GM12878 (cell line): ENCODE data around the gene ANTKMT. TPM values are rescaled to one million over a fixed set of nuclear protein-coding genes. Genes with fewer than 3 reads are reported as not detected.

Source experiments
- ATAC-seq: fragments of 200-7000 bp; cut with Tn5 transposase; 3 replicates; pipeline ENCODE4 v1.9.1; 2020; ENCODE audit warnings: mild to moderate bottlenecking, moderate library complexity
- BruUV-seq: library from RNA; stranded (reverse); fragments of 400-500 nt; replicated peaks from 2 replicates; lab custom pipeline; 2021; lab: Mats Ljungman, UMichigan
- CTCF ChIA-PET: fragments of 300-600 bp; sonication (Branson Sonifier 250); formaldehyde crosslinking; extraction: SDS; loops from one replicate; lab custom pipeline; 2021; ENCODE audit warnings: inconsistent platforms; lab: Yijun Ruan, JAX
- POLR2A ChIA-PET: fragments of 350-600 bp; formaldehyde crosslinking; extraction: SDS; loops from one replicate; lab custom pipeline; 2021; ENCODE audit warnings: inconsistent platforms; lab: Charles Lee
- RAD21 ChIA-PET: fragments of 300-600 bp; sonication (Branson Sonifier 250); formaldehyde crosslinking; loops from one replicate; lab custom pipeline; 2023; ENCODE audit warnings: antibody characterized with exemption; ENCODE audit not compliant: unreplicated experiment; lab: Charles Lee
- SMC1A ChIA-PET: fragments of 300-600 bp; sonication (Branson Sonifier 250); formaldehyde crosslinking; loops from one replicate; lab custom pipeline; 2023; ENCODE audit not compliant: unreplicated experiment, uncharacterized antibody; lab: Charles Lee
- DNase-seq: peaks from one replicate; pipeline ENCODE4 v3.0.0-alpha.2; 2011; ENCODE audit warnings: low read depth, low spot score
- FAIRE-seq: peaks from 3 replicates; lab custom pipeline; 2011; peaks lifted over from hg19 to GRCh38; lab: Jason Lieb, UNC
- H2AFZ ChIP-seq: 2 replicates; pipeline ENCODE4 v1.6.0; 2011; ENCODE audit warnings: low read depth, low read length, control low read depth; ENCODE audit not compliant: control insufficient read depth
- H3K27ac ChIP-seq: 2 replicates; pipeline ENCODE4 v1.5.1; 2011; ENCODE audit warnings: control low read depth; ENCODE audit not compliant: control insufficient read depth, insufficient read depth
- H3K27me3 ChIP-seq, 2 experiments: replicated peaks in 1 of 2; 2 replicates each; pipeline versions ENCODE4 v1.6.0 to v1.6.1; 2011; ENCODE audit warnings: low read length in 1 of 2; ENCODE audit not compliant: control insufficient read depth in 2 of 2, insufficient read depth in 2 of 2
- H3K36me3 ChIP-seq, 2 experiments: 2 replicates each; pipeline ENCODE4 v1.5.1; 2011; ENCODE audit warnings: low read length in 1 of 2; ENCODE audit not compliant: control insufficient read depth in 2 of 2, insufficient read depth in 2 of 2
- H3K4me1 ChIP-seq: 2 replicates; pipeline ENCODE4 v1.6.1; 2011; ENCODE audit warnings: mild to moderate bottlenecking, low read length, moderate library complexity, mixed read lengths; ENCODE audit not compliant: control insufficient read depth, insufficient read depth
- H3K4me2 ChIP-seq: 2 replicates; pipeline ENCODE4 v1.6.0; 2011; ENCODE audit warnings: control low read depth; ENCODE audit not compliant: control insufficient read depth, insufficient read depth
- H3K4me3 ChIP-seq: fragments of 200-600 bp; sonication (generic); 2 replicates; pipeline ENCODE4 v1.5.1; 2016
- H3K79me2 ChIP-seq: 2 replicates; pipeline ENCODE4 v1.6.0; 2011; ENCODE audit warnings: low read length; ENCODE audit not compliant: control insufficient read depth, insufficient read depth
- H3K9ac ChIP-seq: 2 replicates; pipeline ENCODE4 v1.8.0; 2011; ENCODE audit warnings: low read length, control low read depth, mixed read lengths; ENCODE audit not compliant: control insufficient read depth, insufficient read depth
- H3K9me3 ChIP-seq: replicated peaks from 3 replicates; pipeline ENCODE4 v1.5.1; 2011; ENCODE audit warnings: mild to moderate bottlenecking, low read length; ENCODE audit not compliant: control insufficient read depth, insufficient read depth
- H4K20me1 ChIP-seq: 2 replicates; pipeline ENCODE4 v1.6.0; 2011; ENCODE audit not compliant: control insufficient read depth, insufficient read depth
- CREB1 ChIP-seq: IDR thresholded peaks from 2 replicates; pipeline ENCODE4 v1.6.1; 2012; ENCODE audit warnings: low read depth, mild to moderate bottlenecking, inconsistent platforms
- EP300 ChIP-seq, 2 experiments: fragments of 150-350 bp in 1 of 2; IDR thresholded peaks; 2 replicates each; pipeline ENCODE4 v1.6.1; 2011 to 2012; ENCODE audit warnings: low read depth in 2 of 2, low read length in 2 of 2, borderline replicate concordance in 1 of 2, improper control_type of control experiment in 1 of 2, inconsistent platforms in 1 of 2; ENCODE audit not compliant: control insufficient read depth in 1 of 2
- IKZF2 ChIP-seq, 2 experiments: fragments of 450-650 bp; IDR thresholded peaks; 2 replicates each; pipeline ENCODE4 v1.6.1; 2017; ENCODE audit warnings: mild to moderate bottlenecking in 2 of 2, moderate library complexity in 2 of 2
- LARP7 ChIP-seq: fragments of 450-650 bp; IDR thresholded peaks from 2 replicates; pipeline ENCODE4 v1.6.1; 2017; ENCODE audit warnings: mild to moderate bottlenecking
- MTA3 ChIP-seq: IDR thresholded peaks from 2 replicates; pipeline ENCODE4 v1.6.1; 2012; ENCODE audit warnings: low read length, inconsistent platforms, borderline replicate concordance
- MYC ChIP-seq: IDR thresholded peaks from 2 replicates; pipeline ENCODE4 v1.6.1; 2011; ENCODE audit warnings: mild to moderate bottlenecking, low read length, moderate library complexity, inconsistent platforms; ENCODE audit not compliant: insufficient read depth, insufficient replicate concordance, insufficient read length, severe bottlenecking
- NFYB ChIP-seq: IDR thresholded peaks from 2 replicates; pipeline ENCODE4 v1.6.1; 2011; ENCODE audit warnings: low read depth, mild to moderate bottlenecking, low read length, improper control_type of control experiment, moderate library complexity; ENCODE audit not compliant: insufficient read depth
- NR2C1 ChIP-seq: fragments of 450-650 bp; IDR thresholded peaks from 2 replicates; pipeline ENCODE4 v1.6.1; 2017; ENCODE audit warnings: antibody characterized with exemption, mild to moderate bottlenecking, moderate library complexity
- RUNX3 ChIP-seq: IDR thresholded peaks from 2 replicates; pipeline ENCODE4 v1.6.1; 2012; ENCODE audit warnings: low read length, inconsistent platforms
- SIX5 ChIP-seq: IDR thresholded peaks from 2 replicates; pipeline ENCODE4 v1.6.1; 2011; ENCODE audit warnings: mild to moderate bottlenecking, low read depth, low read length, moderate library complexity; ENCODE audit not compliant: severe bottlenecking
- SP1 ChIP-seq: IDR thresholded peaks from one replicate; pipeline ENCODE4 v1.6.1; 2011; ENCODE audit warnings: low read depth, low read length
- WGBS: methylation state at CpG from one replicate; pipeline ENCODE4 v1.1.6; 2016; ENCODE audit warnings: low lambda C conversion rate; ENCODE audit not compliant: insufficient replicate concordance, insufficient coverage; ENCODE audit errors: missing lambda C conversion rate; 5-methylcytosine and 5-hydroxymethylcytosine counted together
- in situ Hi-C: fragments of 300-500 bp; cut with MboI; formaldehyde crosslinking; loops from 9 replicates; pipeline ENCODE4 v1.14.3; 2018; ENCODE audit warnings: mixed read lengths
- intact Hi-C: fragments of 100-400 bp; cut with micrococcal nuclease; formaldehyde crosslinking; loops from one replicate; pipeline ENCODE4 v1.14.2; 2022; ENCODE audit not compliant: unreplicated experiment
- polyA plus RNA-seq, 11 experiments: library from polyadenylated mRNA; depleted of rRNA in 4 of 11; unstranded in 6 of 11; stranded (reverse) in 5 of 11; fragments of >200 nt; fragmentation: Nextera tagmentation in 4 of 11; fragmentation: Illumina TruSeq in 1 of 11; extraction: Ambion mirVana in 4 of 11; extraction: Trizol in 1 of 11; gene quantifications; 1 replicate in 1 of 11; 2 replicates in 10 of 11; pipeline versions ENCODE4 v1.2.1 to v1.2.3, GENCODE V29; 2011 to 2016; ENCODE audit warnings: inconsistent platforms in 2 of 11, missing spikeins in 2 of 11, low read depth in 1 of 11
- total RNA-seq, 4 experiments: library from RNA; depleted of rRNA in 3 of 4; stranded (reverse); fragments of >200 nt in 3 of 4; fragmentation: Illumina TruSeq in 1 of 4; extraction: Trizol in 1 of 4; gene quantifications; 2 replicates each; pipeline versions ENCODE4 v1.2.1 to v1.2.3, GENCODE V29; 2013 to 2021
- TF ChIP-seq, protein P1 (sequence below): IDR thresholded peaks from 2 replicates; pipeline ENCODE4 v1.6.1; 2012; ENCODE audit warnings: low read depth, low read length, improper control_type of control experiment
- TF ChIP-seq, protein P2 (sequence below), 3 experiments: IDR thresholded peaks in 2 of 3; conservative IDR thresholded peaks in 1 of 3; 2 replicates each; pipeline ENCODE4 v1.5.1; 2011; ENCODE audit warnings: low read depth in 3 of 3, low read length in 3 of 3, mild to moderate bottlenecking in 3 of 3, control low read depth in 2 of 3, moderate library complexity in 2 of 3, inconsistent platforms in 1 of 3, mixed read lengths in 1 of 3; ENCODE audit not compliant: control insufficient read depth in 2 of 3, insufficient read depth in 1 of 3; ENCODE audit errors: extremely low read depth in 1 of 3
- TF ChIP-seq, protein P3 (sequence below): fragments of 450-650 bp; formaldehyde crosslinking; IDR thresholded peaks from 2 replicates; pipeline ENCODE4 v1.5.0; 2022; ENCODE audit warnings: mild to moderate bottlenecking, missing genetic modification characterization

Gene ANTKMT
- total and polyA plus RNA-seq, 10 of the 15 experiments (the other 5 are each of a cell fraction or from before 2014, with no cell fraction given), result 0.58 to 60.5 (median 25.8) TPM

GRCh38 chr16:673399-673991 lies 47.5 kb upstream of the ANTKMT start:
- no peaks in the 10 kb centered on the region; the same call in 1 of the 2 replicates for H4K20me1 ChIP-seq
- H3K9me3 ChIP-seq, result no peaks in the 10 kb centered on the region
- H3K4me3 ChIP-seq, result no peak overlapping the region
- no peak overlapping the region for H3K4me2 ChIP-seq
- no peak overlapping the region for H3K27ac ChIP-seq
- H3K27me3 ChIP-seq, result no peaks in the 10 kb centered on the region
- intact Hi-C loops, result no loop called here
- peaks cover 11% of the 10 kb centered on the region for H3K79me2 ChIP-seq
- no TSS peak for BruUV-seq
- no peak for TF ChIP-seq NFYB
- no peak for TF ChIP-seq MTA3
- no peak for TF ChIP-seq IKZF2 (IDR thresholded peaks at IDR 0.05)
- no peak for TF ChIP-seq SIX5
- no peak for TF ChIP-seq NR2C1
- no peak for TF ChIP-seq MYC
- TF ChIP-seq, protein P1, sequence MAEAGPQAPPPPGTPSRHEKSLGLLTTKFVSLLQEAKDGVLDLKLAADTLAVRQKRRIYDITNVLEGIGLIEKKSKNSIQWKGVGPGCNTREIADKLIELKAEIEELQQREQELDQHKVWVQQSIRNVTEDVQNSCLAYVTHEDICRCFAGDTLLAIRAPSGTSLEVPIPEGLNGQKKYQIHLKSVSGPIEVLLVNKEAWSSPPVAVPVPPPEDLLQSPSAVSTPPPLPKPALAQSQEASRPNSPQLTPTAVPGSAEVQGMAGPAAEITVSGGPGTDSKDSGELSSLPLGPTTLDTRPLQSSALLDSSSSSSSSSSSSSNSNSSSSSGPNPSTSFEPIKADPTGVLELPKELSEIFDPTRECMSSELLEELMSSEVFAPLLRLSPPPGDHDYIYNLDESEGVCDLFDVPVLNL, result no peak
- no peak for TF ChIP-seq EP300 (IDR thresholded peaks at IDR 0.05; ENCODE audit: borderline replicate concordance in 1 of 2, control insufficient read depth in 1 of 2, low read depth in 2 of 2, low read length in 2 of 2)
- TF ChIP-seq SP1, result no peak
- no peak for TF ChIP-seq LARP7
- TF ChIP-seq, protein P2, sequence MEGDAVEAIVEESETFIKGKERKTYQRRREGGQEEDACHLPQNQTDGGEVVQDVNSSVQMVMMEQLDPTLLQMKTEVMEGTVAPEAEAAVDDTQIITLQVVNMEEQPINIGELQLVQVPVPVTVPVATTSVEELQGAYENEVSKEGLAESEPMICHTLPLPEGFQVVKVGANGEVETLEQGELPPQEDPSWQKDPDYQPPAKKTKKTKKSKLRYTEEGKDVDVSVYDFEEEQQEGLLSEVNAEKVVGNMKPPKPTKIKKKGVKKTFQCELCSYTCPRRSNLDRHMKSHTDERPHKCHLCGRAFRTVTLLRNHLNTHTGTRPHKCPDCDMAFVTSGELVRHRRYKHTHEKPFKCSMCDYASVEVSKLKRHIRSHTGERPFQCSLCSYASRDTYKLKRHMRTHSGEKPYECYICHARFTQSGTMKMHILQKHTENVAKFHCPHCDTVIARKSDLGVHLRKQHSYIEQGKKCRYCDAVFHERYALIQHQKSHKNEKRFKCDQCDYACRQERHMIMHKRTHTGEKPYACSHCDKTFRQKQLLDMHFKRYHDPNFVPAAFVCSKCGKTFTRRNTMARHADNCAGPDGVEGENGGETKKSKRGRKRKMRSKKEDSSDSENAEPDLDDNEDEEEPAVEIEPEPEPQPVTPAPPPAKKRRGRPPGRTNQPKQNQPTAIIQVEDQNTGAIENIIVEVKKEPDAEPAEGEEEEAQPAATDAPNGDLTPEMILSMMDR (IDR thresholded peaks at IDR 0.05 in 2 of 3, conservative IDR thresholded peaks at IDR 0.05 in 1 of 3; ENCODE audit: control insufficient read depth in 2 of 3, extremely low read depth in 1 of 3, insufficient read depth in 1 of 3, low read depth in 3 of 3, low read length in 3 of 3), result no peak
- TF ChIP-seq CREB1, result no peak
- TF ChIP-seq RUNX3, result no peak
- TF ChIP-seq, protein P3, sequence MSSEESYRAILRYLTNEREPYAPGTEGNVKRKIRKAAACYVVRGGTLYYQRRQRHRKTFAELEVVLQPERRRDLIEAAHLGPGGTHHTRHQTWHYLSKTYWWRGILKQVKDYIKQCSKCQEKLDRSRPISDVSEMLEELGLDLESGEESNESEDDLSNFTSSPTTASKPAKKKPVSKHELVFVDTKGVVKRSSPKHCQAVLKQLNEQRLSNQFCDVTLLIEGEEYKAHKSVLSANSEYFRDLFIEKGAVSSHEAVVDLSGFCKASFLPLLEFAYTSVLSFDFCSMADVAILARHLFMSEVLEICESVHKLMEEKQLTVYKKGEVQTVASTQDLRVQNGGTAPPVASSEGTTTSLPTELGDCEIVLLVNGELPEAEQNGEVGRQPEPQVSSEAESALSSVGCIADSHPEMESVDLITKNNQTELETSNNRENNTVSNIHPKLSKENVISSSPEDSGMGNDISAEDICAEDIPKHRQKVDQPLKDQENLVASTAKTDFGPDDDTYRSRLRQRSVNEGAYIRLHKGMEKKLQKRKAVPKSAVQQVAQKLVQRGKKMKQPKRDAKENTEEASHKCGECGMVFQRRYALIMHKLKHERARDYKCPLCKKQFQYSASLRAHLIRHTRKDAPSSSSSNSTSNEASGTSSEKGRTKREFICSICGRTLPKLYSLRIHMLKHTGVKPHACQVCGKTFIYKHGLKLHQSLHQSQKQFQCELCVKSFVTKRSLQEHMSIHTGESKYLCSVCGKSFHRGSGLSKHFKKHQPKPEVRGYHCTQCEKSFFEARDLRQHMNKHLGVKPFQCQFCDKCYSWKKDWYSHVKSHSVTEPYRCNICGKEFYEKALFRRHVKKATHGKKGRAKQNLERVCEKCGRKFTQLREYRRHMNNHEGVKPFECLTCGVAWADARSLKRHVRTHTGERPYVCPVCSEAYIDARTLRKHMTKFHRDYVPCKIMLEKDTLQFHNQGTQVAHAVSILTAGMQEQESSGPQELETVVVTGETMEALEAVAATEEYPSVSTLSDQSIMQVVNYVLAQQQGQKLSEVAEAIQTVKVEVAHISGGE (CRISPR knock-in tag), result no peak
- peaks cover 0 to 18% of the 10 kb centered on the region in 2 experiments; a peak in 3 of 4 replicates for H3K36me3 ChIP-seq
- no peak overlapping the region for H2AFZ ChIP-seq
- DNase-seq (no peak), FAIRE-seq (no peak), ATAC-seq (no peak)
- H3K9ac ChIP-seq, result no peak overlapping the region
- ChIA-PET SMC1A (no interaction called here), POLR2A (interaction anchor here (0.5 kb wide), 1 partner anchor 379 kb away, joined by 3 read pairs; no protein-coding TSS in a partner anchor), RAD21 (no interaction called here), CTCF (no interaction called here)
- WGBS, result 94% methylated on average over 18 of the region's 18 CpGs
- in situ Hi-C loops, result no loop called here
- no peaks in the 10 kb centered on the region for H3K4me1 ChIP-seq
